NOMO-1 (cell line): ENCODE results near the gene GNAO1.

ENCODE experiments used
- DNase-seq, 2 experiments: peaks; one replicate each; lab custom pipeline; 2025; ENCODE audit not compliant: unreplicated experiment in 2 of 2; lab: John Stamatoyannopoulos, UW

GNAO1 gene

GRCh38 chr16:56306690-56307533, 115.6 kb downstream of the GNAO1 start:
- DNase-seq = no peak

DNA sequence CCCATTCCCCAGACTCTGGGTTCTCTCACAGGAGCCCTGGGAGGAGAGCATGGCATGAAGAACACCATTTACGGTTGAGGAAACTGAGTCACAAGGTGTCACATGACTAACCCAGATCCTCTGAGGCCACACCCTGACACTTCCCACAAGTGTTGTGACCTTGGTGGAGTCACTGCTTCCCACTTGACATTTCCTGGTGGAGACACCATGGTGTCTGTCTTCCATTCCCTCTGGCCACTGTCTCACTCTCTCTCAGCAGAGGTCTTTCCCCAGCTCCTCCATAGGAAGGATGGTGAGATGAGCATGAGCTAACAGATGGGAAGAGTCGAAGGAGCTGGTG, 116.2 kb downstream of the GNAO1 start:
- DNase-seq = no peak

DNA sequence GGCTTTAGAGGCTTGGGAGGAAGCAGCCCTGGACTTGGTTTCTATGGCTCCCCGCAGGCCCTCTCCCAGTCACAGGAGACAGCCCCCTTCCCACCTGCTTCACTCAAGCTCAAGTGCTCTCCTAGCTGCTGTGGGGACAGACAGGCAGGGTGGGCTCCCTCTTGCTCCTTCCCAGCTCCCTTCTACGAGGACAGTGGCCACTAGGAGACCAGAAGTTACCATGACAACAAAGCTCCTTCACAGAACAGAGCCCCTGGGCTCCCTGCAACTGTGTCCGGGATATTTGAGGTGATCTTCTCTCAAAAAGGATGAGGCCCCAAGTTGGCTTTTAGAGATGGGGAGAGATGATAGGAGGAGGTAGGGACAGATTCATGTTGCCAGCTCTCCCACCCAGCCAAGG, 117.7 kb downstream of the GNAO1 start:
- DNase-seq = no peak

GRCh38 chr16:56310690-56311089, 119.4 kb downstream of the GNAO1 start:
- DNase-seq = no peak

DNA sequence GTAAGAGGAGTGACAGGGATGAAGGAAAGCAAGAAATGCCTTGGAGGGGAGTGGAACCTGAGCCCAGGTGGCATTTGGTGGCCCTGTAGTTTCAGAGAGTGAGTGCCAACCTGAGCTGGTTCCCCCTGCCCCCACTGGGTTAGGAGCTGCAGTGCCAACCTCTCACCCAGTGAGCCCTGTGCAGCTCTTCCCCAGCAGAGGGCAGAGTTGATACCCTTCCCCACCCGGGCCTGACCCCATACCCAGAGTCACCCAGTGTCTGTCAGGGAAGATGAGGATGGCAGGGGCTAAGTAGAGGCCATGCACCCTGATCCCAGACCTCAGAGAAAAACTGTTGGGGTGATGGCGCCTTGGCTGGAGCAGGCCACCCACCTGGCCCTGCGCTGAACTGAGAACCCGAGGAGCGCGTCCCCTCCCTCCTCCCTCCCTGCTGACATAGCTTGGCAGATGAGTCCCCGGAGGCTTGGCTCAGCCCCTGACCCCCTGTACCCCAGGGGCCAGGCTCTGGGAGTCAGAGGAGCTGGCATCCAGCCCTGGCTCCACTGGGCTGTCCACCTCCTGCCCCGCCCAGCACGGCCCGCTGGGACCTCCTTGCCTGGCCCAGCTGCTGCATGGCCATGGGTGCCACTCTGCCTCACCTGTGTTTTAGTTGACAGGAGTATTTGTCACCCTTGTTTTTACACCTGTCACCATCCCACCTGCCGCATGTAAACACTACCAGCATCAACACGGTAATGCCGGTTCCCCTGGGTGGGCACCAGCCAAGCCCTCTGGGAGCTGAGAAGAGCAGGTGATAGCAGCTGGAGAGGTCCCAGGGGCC, 120.1 kb downstream of the GNAO1 start:
- DNase-seq = no peak

- DNase-seq = no peak
Observed at GRCh38 chr16:56312028-56312300, 120.7 kb downstream of the GNAO1 start.

- no peak for DNase-seq
Observed at GRCh38 chr16:56312556-56312955, 121.3 kb downstream of the GNAO1 start.

DNA sequence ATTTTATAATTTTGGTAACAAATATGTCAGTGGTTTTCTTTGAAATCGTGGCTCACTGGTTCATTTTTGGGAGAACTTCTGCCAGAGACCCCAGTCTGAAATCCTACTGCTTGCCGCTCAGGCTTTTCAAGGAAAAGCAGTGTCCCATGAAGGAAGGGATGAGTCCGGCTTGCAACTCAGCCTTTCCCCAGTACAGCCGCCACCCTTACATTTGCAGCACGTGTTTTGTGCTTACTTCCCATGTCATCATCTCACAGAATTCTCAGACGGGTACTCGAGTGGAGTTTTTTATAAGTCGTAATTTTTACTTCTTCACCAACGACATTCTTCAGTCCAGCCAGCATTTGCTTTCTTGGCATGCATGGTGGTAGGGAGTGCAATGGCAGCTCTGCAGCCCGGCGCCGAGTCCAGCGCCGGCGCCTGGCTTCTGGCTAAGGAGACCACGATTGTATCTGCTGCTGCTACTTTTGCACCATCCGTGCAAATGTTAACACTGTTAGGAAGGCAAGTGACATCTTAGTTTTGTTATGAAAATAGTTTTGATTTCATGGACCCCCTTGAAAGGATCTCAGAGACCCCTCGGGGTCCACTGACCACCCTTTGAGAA, 123.1 kb downstream of the GNAO1 start:
- DNase-seq = no peak

- no peak for DNase-seq
Observed at GRCh38 chr16:56315955-56316354, 124.7 kb downstream of the GNAO1 start.

- DNase-seq = no peak
Observed at GRCh38 chr16:56316545-56316944, 125.3 kb downstream of the GNAO1 start.

- peak; percentile 58 to 76 for DNase-seq
Observed at GRCh38 chr16:56317998-56318826, 126.9 kb downstream of the GNAO1 start.

- DNase-seq = no peak
Observed at GRCh38 chr16:56318827-56319140, 127.5 kb downstream of the GNAO1 start.

DNA sequence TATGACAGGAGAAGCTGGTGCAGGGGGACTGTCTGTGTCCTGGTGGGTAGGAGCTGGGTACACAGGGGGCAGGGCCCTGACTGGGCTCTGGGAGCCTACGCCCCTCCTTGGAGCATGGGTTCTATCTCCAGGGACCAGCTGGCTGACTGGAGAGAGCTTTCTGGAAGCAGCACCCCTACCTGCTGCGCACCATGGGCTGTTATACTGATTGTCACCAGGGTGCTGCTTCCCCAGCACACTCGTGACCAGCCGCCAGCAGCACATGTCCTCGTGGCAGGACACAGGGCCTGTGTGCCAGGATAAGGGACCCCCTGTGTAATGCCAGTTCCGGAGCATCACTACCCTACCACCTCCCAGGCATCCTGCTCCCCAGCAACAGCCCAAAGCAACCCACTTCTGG, 128.1 kb downstream of the GNAO1 start:
- no peak for DNase-seq

DNA sequence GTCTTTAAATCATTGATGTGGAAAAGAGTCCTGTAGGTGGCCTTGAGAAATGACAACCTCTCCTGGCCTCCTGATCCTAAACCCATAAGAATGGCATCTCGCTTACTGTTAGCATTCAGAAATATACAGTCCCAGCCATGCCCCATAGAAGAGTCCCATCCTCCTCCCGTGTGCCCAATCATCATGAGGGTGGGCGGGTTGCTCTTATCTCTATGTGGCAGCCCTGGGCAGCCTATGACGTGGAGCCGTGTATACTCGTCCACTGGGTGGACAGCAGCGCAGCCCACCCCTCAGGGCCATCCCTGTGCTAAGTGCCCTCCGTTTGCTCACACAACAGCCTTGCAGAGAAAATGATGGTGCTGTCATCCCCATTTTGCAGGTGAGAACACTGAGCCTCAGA, 128.8 kb downstream of the GNAO1 start:
- DNase-seq = no peak

DNA sequence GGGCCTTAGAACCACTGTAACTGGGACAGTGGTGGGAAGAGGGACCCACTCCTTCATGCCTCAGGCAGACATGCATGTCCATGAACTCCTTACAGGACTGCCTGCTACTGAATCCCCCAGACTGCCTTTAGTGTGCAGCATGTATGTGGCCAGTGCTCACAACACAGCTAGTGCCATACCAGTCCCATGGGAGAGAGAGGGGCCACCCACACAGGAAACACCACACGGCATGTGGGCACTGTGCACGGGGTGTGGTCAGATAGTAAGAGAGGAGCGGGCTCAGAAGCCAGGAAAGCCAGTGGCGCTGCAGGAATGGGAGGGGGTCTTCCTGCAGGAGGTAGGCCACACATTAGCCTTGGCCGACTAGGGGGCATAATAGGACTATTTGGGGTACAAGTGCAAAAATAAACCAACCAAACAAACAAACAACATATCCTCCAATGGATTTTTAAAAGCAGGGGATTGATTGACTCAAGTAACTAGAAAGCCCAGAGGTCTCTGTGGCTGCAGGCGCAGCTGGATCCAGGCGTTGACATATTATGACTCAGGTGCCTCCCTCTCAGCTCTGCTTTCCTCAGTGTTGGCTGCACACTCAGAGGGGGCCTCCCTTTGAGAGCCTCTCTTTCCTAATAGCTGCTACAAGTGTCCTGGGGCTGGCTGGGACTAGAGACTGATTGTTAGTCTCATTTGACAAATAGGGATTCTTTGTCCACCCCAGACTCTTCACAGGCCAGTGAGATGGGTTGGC, 129.7 kb downstream of the GNAO1 start:
- no peak for DNase-seq

DNA sequence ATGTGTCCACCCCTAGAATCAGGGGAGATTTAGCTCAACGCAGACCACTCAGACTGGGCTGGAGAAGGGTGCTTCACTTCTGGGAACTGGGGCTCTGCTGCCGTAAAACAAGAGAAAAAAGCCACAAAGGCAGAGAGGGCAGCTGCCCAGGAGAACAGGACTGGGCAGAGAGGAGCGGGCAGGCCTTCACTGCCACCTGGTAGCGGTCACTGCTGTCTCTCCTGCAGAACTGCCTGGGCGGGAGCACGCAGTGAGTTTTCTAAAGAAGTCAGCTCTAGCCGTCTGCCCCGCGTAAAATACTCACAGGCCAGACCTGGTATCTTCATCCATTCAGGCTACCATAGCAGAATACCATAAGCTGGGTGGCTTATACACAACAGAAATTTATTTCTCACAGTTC, 130.3 kb downstream of the GNAO1 start:
- no peak for DNase-seq

DNA sequence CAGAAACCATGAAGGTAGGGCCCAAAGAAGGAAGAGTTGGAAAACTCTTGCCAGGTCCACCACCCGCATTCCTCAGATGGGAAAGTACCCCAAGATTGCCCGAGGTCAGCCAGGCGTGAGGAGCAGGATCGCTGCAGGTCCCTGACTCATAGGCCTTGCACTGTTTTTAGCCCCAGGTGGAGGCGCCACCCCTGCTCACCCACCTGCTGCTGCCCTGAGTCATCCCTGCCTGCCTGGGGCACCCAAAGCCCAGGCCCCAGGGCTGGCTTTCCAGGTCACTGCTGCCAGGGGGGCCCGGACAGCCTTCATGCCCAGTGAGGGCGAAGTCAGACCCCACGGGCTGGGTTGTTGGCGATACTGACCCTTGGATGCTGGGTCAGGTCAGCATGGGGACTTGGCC, 133.1 kb downstream of the GNAO1 start:
- no peak for DNase-seq

DNA sequence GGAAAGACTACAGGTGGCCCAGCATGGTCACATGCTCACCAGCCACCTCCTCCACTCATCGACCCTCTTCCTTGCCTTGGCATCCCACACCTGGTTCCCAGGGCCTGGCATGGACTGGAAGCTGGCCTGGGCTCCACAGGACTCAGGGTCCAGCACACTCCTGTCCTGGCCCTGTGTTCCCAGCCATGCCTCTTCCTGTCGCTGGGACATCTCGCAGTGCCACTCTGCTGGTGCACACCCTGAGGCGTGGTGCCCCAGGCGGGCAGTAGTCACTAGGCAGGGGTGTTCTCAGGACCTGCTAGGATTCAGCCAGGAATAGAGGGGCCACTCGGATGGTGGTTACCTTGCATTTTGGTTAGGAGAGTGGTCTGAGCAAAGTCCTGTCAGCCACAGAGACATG, 134.7 kb downstream of the GNAO1 start:
- no peak for DNase-seq

DNA sequence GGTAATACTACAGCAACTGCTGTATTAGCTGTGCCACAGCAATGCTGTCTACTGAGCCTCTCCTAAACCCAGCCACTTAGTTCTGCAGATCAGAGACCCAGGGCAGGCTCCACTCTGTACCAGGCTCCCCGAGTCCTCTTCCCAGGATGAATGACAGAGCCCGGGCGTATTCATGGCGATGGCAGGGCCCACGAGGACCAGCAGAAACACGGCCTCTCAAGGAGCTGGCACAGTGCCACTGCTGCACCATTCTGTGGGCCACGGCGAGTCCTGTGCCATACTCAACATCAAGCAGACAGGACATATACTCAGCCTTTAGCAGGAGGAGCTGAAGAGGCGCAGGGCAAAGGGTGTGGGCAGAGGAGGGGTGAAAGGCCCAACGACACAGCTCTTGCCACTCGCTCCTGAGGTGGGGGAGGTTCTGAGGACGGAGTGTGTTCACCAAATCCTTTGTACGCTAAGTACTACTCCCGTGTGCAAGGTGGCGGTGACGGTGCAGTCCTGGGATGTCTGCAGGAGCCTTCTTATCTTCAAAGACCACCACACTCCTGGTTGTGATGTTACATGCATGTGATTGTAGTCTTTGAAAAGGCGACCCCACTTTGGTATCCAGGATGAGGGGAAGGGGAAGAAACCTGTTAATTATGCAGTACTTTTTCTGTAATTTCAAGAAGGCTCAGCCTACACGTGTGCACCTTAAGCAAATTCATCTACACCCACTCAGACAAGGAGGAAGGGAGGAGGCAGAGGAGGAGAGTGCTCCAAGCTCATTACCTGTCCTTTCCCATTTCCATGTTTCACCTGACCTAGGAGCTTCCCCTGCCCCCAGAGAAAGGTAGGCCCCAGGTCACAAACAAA, 136.0 kb downstream of the GNAO1 start:
- DNase-seq = no peak

DNA sequence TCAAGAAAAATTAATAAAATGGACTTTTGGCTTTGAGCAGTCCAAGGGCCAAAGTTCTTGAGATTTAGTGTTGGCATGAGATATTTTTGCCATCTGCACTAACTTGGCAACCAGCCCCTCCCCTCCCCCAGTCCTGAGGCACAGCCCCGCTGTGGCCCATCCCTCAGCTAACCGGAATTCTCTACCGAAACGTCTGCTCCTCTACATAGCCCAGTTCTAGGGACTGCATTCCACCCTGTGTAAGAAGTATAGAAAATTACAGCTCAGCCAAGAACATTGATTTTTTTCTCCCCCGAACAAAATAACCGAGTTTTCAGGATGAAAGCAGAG, 136.6 kb downstream of the GNAO1 start:
- no peak for DNase-seq
